KMS-11 (cell line): ENCODE data around the gene NCAM1.

Experiments
- H2AFZ ChIP-seq: fragments of 200-600 bp; sonication (generic); 2 replicates; pipeline ENCODE4 v1.6.1; 2016; ENCODE audit warnings: antibody characterized with exemption, mixed run types, low read depth
- H3K27ac ChIP-seq: fragments of 200-600 bp; sonication (generic); 2 replicates; pipeline ENCODE4 v1.6.1; 2016; ENCODE audit warnings: mild to moderate bottlenecking, mixed run types
- H3K27me3 ChIP-seq: fragments of 200-600 bp; sonication (generic); 2 replicates; pipeline ENCODE4 v1.6.1; 2017; ENCODE audit warnings: mild to moderate bottlenecking, low read depth, mixed run types, moderate library complexity; ENCODE audit not compliant: insufficient read depth
- H3K36me3 ChIP-seq: fragments of 200-600 bp; sonication (generic); 2 replicates; pipeline ENCODE4 v1.6.1; 2017; ENCODE audit warnings: mild to moderate bottlenecking, mixed run types; ENCODE audit not compliant: insufficient read depth
- H3K4me1 ChIP-seq: fragments of 200-600 bp; sonication (generic); 2 replicates; pipeline ENCODE4 v1.6.1; 2016; ENCODE audit warnings: mild to moderate bottlenecking, low read depth, mixed run types; ENCODE audit not compliant: poor library complexity, severe bottlenecking
- H3K4me2 ChIP-seq: fragments of 200-600 bp; sonication (generic); 2 replicates; pipeline ENCODE4 v1.7.0; 2016; ENCODE audit warnings: mild to moderate bottlenecking, mixed run types
- H3K4me3 ChIP-seq: fragments of 200-600 bp; sonication (generic); IDR thresholded peaks from 2 replicates; pipeline ENCODE4 v1.6.1; 2017; ENCODE audit warnings: low read depth, low read length, mixed read lengths; ENCODE audit not compliant: insufficient read depth
- H3K79me2 ChIP-seq: fragments of 200-600 bp; sonication (generic); 2 replicates; pipeline ENCODE4 v1.6.1; 2016; ENCODE audit warnings: low read depth, mixed run types; ENCODE audit not compliant: insufficient read depth
- H3K9ac ChIP-seq: fragments of 200-600 bp; sonication (generic); 2 replicates; pipeline ENCODE4 v1.6.1; 2016; ENCODE audit warnings: mild to moderate bottlenecking, mixed run types
- H4K20me1 ChIP-seq: fragments of 200-600 bp; sonication (generic); 2 replicates; pipeline ENCODE4 v1.6.1; 2016; ENCODE audit warnings: mild to moderate bottlenecking, mixed run types; ENCODE audit not compliant: insufficient read depth
- CTCF ChIP-seq: fragments of 200-600 bp; sonication (generic); conservative IDR thresholded peaks from 2 replicates; pipeline ENCODE4 v1.6.1; 2017; ENCODE audit warnings: low read depth, mild to moderate bottlenecking, antibody characterized with exemption, low read length, moderate library complexity, mixed read lengths

Gene NCAM1

GRCh38 chr11:113314389-113315301 lies 353.4 kb downstream of the NCAM1 start, which contains the start of gene TTC12:
TTC12 (plus strand) TSS chr11:113314583; CDS start chr11:113316258, 1,675 bp downstream.
- TF ChIP-seq CTCF: no peak
- Histone ChIP-seq H3K36me3 (no peaks in the 10 kb centered on the region), H4K20me1 (no peaks in the 10 kb centered on the region), H3K4me2 (peak within 1 kb of the TSS; percentile 73; the same call in 1 of the 2 replicates), H3K9ac (peak within 1 kb of the TSS; percentile 52; the same call in 1 of the 2 replicates), H3K79me2 (no peaks in the 10 kb centered on the region), H2AFZ (peak within 1 kb of the TSS; percentile 74), H3K27me3 (no peaks in the 10 kb centered on the region), H3K4me3 (no peak within 1 kb of the TSS), H3K27ac (0 out of 2 replicates have a peak within 1 kb of the TSS, but pooled peaks have one; percentile 30), H3K4me1 (peaks cover 11% of the 10 kb centered on the region)

- Histone ChIP-seq H3K4me3 (no peak overlapping the region), H3K36me3 (no peaks in the 10 kb centered on the region), H3K27ac (no peak overlapping the region), H3K27me3 (no peaks in the 10 kb centered on the region), H3K79me2 (no peaks in the 10 kb centered on the region), H3K9ac (no peak overlapping the region), H4K20me1 (no peaks in the 10 kb centered on the region), H3K4me1 (peaks cover 11% of the 10 kb centered on the region), H3K4me2 (no peak overlapping the region), H2AFZ (no peak overlapping the region)
- TF ChIP-seq CTCF: no peak
These were observed 354.6 kb downstream of the NCAM1 start for GRCh38 chr11:113315811-113316210.

- Histone ChIP-seq H2AFZ (no peak overlapping the region), H3K4me2 (no peak overlapping the region), H3K4me1 (peaks cover 14% of the 10 kb centered on the region), H3K27me3 (no peaks in the 10 kb centered on the region), H3K79me2 (no peaks in the 10 kb centered on the region), H3K9ac (no peak overlapping the region), H3K4me3 (no peak overlapping the region), H4K20me1 (no peaks in the 10 kb centered on the region), H3K27ac (no peak overlapping the region), H3K36me3 (no peaks in the 10 kb centered on the region)
- TF ChIP-seq CTCF: no peak
These were observed 355.0 kb downstream of the NCAM1 start for GRCh38 chr11:113316256-113316655.

- H3K36me3 ChIP-seq: no peaks in the 10 kb centered on the region
- H2AFZ ChIP-seq: no peak overlapping the region
- no peak for TF ChIP-seq CTCF
- no peaks in the 10 kb centered on the region for H3K27me3 ChIP-seq
- no peak overlapping the region for H3K4me2 ChIP-seq
- H3K27ac ChIP-seq: no peak overlapping the region
- H3K4me3 ChIP-seq: no peak overlapping the region
- H4K20me1 ChIP-seq: no peaks in the 10 kb centered on the region
- no peaks in the 10 kb centered on the region for H3K79me2 ChIP-seq
- peaks cover 22% of the 10 kb centered on the region for H3K4me1 ChIP-seq
- no peak overlapping the region for H3K9ac ChIP-seq
These were observed 356.1 kb downstream of the NCAM1 start for GRCh38 chr11:113317339-113317738.
